ENCODE results near the gene CYP2W1.

DNA sequence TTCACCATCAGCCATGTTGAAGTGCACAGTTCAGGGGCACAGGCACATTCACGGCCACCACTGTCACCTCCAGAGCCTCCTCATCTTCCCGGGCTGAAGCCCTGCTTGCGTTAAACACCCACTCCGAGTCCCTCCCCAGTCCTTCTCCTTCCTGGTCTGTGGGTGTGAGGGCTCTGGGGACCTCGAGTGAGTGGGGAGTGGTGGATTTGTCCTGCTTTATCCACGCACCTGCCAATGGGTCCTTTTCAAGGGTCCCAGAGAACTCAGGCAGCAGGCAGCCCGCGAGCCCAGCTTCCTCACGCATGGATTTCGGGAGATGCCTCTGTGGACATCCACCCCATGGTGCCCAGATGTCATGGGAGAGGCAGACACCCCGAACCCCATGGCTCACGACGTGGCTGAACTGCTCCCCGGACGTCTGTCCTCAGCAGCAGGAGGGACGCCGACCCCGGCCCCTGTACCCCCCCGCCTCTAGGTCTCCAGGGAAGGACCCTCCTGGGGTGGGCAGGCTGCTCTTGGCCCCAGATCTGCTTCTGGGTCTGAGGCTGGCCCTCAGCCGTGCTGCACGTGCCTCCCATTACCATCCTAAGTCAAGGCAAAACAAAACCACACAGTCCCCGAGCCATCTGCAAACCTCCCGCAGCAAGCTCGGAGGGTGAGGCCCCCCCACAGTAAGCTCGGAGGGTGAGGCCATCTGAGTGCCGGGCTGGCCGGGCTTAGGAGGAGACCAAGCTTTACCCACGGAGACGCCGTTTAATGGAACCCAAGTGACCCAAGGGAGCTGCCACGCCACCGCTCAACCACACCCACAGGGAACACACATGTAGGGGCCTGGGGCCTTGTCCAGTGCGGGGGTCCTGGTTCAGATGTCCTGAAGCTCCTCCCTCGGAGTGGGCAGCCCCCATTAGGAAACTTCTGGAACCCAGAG, 9.0 kb downstream of the CYP2W1 start:
- TF ChIP-seq EP300 (IDR thresholded peaks at IDR 0.05) (no peak), POLR2A (IDR thresholded peaks at IDR 0.05) (no peak)

All from gastroesophageal sphincter (tissue), 2 donors.